ENCODE results near the gene JAKMIP2. TPM values are rescaled to one million over a fixed set of nuclear protein-coding genes. Genes with fewer than 3 reads are reported as not detected.

Gene JAKMIP2
- total and polyA plus RNA-seq, 2 donors (not counting 3 experiments of a cell fraction or from before 2014, with no cell fraction given): not detected

GRCh38 chr5:147586832-147587231 lies 195.7 kb downstream of the JAKMIP2 start:
- Histone ChIP-seq H3K4me1 (ENCODE audit: control insufficient read depth, extremely low read depth, insufficient read depth, low read length) (no peaks in the 10 kb centered on the region), H3K27me3 (ENCODE audit: control insufficient read depth in 2 of 2, insufficient read depth in 2 of 2, low read length in 2 of 2) (peaks cover 0 to 12% of the 10 kb centered on the region in 2 experiments), H3K9me1 (replicated peaks; ENCODE audit: control insufficient read depth, extremely low read depth, insufficient read depth, low read length) (no peaks in the 10 kb centered on the region), H3K36me3 (ENCODE audit: control insufficient read depth in 2 of 2, extremely low read depth in 1 of 2, insufficient read depth in 2 of 2, low read length in 2 of 2) (no peaks in the 10 kb centered on the region), H3K9ac (replicated peaks; ENCODE audit: extremely low read depth, insufficient read depth, low read length) (no peak overlapping the region), H3K27ac (ENCODE audit: insufficient read depth, low read depth, low read length) (no peak overlapping the region), H3K4me2 (ENCODE audit: insufficient read depth, low read length) (no peak overlapping the region), H4K20me1 (replicated peaks; ENCODE audit: control insufficient read depth, extremely low read depth, insufficient read depth, low read length) (no peaks in the 10 kb centered on the region), H3K79me2 (ENCODE audit: control insufficient read depth, insufficient read depth, low read length) (no peaks in the 10 kb centered on the region), H3K9me3 (replicated peaks; ENCODE audit: control insufficient read depth, insufficient read depth, low read length) (no peaks in the 10 kb centered on the region), H3K4me3 (replicated peaks in 1 of 3; ENCODE audit: insufficient read depth in 1 of 3, low read depth in 1 of 3, low read length in 3 of 3) (no peak overlapping the region), H2AFZ (ENCODE audit: low read depth, low read length) (no peak overlapping the region)
- ChIA-PET CTCF (interaction anchor here (1.5 kb wide), 1 partner anchor 8 kb away, joined by 6 read pairs; no protein-coding TSS in a partner anchor), POLR2A (interaction anchor here (0.6 kb wide), 1 partner anchor 310 kb away, joined by 5 read pairs; no protein-coding TSS in a partner anchor)
- no TSS peak for BruUV-seq (replicated peaks)
- intact Hi-C loops (cut with micrococcal nuclease) (no loop called here), dilution Hi-C loops (cut with MboI; ENCODE audit: extremely low pct_ligation_motif_present, low sequenced_read_pairs) (no loop called here)
- FAIRE-seq (no peak), DNase-seq (ENCODE audit: low read depth, low spot score) (no peak)
- TF ChIP-seq CTCF (IDR thresholded peaks at IDR 0.05; ENCODE audit: extremely low read depth in 1 of 2, insufficient read depth in 1 of 2, low read depth in 1 of 2, low read length in 2 of 2) (no peak), FOS (IDR thresholded peaks at IDR 0.05; ENCODE audit: borderline replicate concordance, insufficient read depth, low read length) (no peak), POLR2A (IDR thresholded peaks at IDR 0.05; ENCODE audit: low read depth, low read length) (no peak), MAX (IDR thresholded peaks at IDR 0.05; ENCODE audit: insufficient read depth, insufficient read length) (no peak), GATA2 (IDR thresholded peaks at IDR 0.05; ENCODE audit: insufficient read depth, insufficient read length, low read depth, low read length) (no peak), POLR2AphosphoS5 (IDR thresholded peaks at IDR 0.05; ENCODE audit: insufficient read depth, low read depth, low read length) (no peak), MYC (IDR thresholded peaks at IDR 0.05; ENCODE audit: low read depth, low read length) (no peak), EZH2 (IDR thresholded peaks at IDR 0.05; ENCODE audit: borderline replicate concordance, low read depth, low read length, severe bottlenecking) (no peak), JUN (IDR thresholded peaks at IDR 0.05; ENCODE audit: borderline replicate concordance, insufficient read depth, insufficient read length, low read depth) (no peak)
